Omental fat pad (tissue), 4 donors: Measurements from ENCODE around the gene LMX1A. TPM values are rescaled to one million over a fixed set of nuclear protein-coding genes. Genes with fewer than 3 reads are reported as not detected.

Experiments
- ATAC-seq: fragments of 150-250 bp; one replicate; pipeline ENCODE4 v1.9.1; 2016; ENCODE audit warnings: mild to moderate bottlenecking, moderate library complexity; ENCODE audit not compliant: low FRiP score
- DNase-seq: peaks from one replicate; pipeline ENCODE4 v3.0.0-alpha.2; 2019; ENCODE audit warnings: low spot score
- total RNA-seq, 4 donors: library from RNA; depleted of rRNA; stranded (reverse); fragments of >200 nt; gene quantifications; one replicate each; pipeline ENCODE4 v1.1.0, GENCODE V29; 2016
- TF ChIP-seq, protein P1 (sequence below), 3 donors: fragments of 450-650 bp; IDR thresholded peaks; one replicate each; pipeline ENCODE4 v1.5.1; 2016 to 2017; ENCODE audit warnings: antibody characterized with exemption in 3 of 3, mild to moderate bottlenecking in 3 of 3, moderate library complexity in 2 of 3

LMX1A gene
- total RNA-seq, 4 donors from 2014 or later = 2.0 TPM; not detected in 3

- DNase-seq (peak; percentile 93), ATAC-seq (no peak)
Observed at GRCh38 chr1:165367375-165367993, 11.0 kb upstream of the LMX1A start.

GRCh38 chr1:165365341-165365740 is 8.8 kb upstream of the LMX1A start:
- DNase-seq = no peak
- peak; percentile 55 for ATAC-seq
- TF ChIP-seq, protein P1, sequence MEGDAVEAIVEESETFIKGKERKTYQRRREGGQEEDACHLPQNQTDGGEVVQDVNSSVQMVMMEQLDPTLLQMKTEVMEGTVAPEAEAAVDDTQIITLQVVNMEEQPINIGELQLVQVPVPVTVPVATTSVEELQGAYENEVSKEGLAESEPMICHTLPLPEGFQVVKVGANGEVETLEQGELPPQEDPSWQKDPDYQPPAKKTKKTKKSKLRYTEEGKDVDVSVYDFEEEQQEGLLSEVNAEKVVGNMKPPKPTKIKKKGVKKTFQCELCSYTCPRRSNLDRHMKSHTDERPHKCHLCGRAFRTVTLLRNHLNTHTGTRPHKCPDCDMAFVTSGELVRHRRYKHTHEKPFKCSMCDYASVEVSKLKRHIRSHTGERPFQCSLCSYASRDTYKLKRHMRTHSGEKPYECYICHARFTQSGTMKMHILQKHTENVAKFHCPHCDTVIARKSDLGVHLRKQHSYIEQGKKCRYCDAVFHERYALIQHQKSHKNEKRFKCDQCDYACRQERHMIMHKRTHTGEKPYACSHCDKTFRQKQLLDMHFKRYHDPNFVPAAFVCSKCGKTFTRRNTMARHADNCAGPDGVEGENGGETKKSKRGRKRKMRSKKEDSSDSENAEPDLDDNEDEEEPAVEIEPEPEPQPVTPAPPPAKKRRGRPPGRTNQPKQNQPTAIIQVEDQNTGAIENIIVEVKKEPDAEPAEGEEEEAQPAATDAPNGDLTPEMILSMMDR (IDR thresholded peaks at IDR 0.05) = no peak

More at GRCh38 chr1:165367375-165367993, 11.0 kb upstream of the LMX1A start:
- TF ChIP-seq, protein P1 (IDR thresholded peaks at IDR 0.05) = peak in 1 of 3 donors; percentile 32

- DNase-seq = no peak
- TF ChIP-seq, protein P1 (IDR thresholded peaks at IDR 0.05) = no peak
- ATAC-seq = peak; percentile 72
Observed at GRCh38 chr1:165364568-165365133, 8.1 kb upstream of the LMX1A start.

GRCh38 chr1:165356876-165357275 is 361 bp upstream of the LMX1A start:
- DNase-seq = no peak
- TF ChIP-seq, protein P1 (IDR thresholded peaks at IDR 0.05) = no peak
- ATAC-seq = no peak

GRCh38 chr1:165355139-165355976 is 1.2 kb downstream of the LMX1A start:
- TF ChIP-seq, protein P1 (IDR thresholded peaks at IDR 0.05) = no peak
- ATAC-seq = peak; percentile 11
- DNase-seq = no peak

GRCh38 chr1:165354739-165355138 is 1.8 kb downstream of the LMX1A start:
- ATAC-seq (no peak), DNase-seq (no peak)
- TF ChIP-seq, protein P1 (IDR thresholded peaks at IDR 0.05) = no peak
